Keratinocyte (primary cell): ENCODE data around the gene ALDH6A1. TPM values are rescaled to one million over a fixed set of nuclear protein-coding genes. Genes with fewer than 3 reads are reported as not detected.

Experiments
- DNase-seq: peaks from one replicate; pipeline ENCODE4 v3.0.0-alpha.2; 2011; ENCODE audit warnings: low read depth, missing footprints, low spot score
- FAIRE-seq: peaks from 2 replicates; lab custom pipeline; 2011; peaks lifted over from hg19 to GRCh38; lab: Jason Lieb, UNC
- H2AFZ ChIP-seq: 2 replicates; pipeline ENCODE4 v1.6.0; 2012; ENCODE audit warnings: low read length, control low read depth, inconsistent platforms; ENCODE audit not compliant: control insufficient read depth
- H3K27ac ChIP-seq: 2 replicates; pipeline ENCODE4 v1.5.1; 2011; ENCODE audit warnings: low read length; ENCODE audit not compliant: control insufficient read depth, insufficient read depth
- H3K27me3 ChIP-seq: 3 replicates; pipeline ENCODE4 v1.6.0; 2011; ENCODE audit warnings: low read length; ENCODE audit not compliant: control insufficient read depth, insufficient read depth; ENCODE audit errors: extremely low read depth
- H3K36me3 ChIP-seq, 2 experiments: 2 replicates in 1 of 2; 3 replicates in 1 of 2; pipeline ENCODE4 v1.5.1; 2011; ENCODE audit warnings: low read length in 2 of 2, mild to moderate bottlenecking in 1 of 2; ENCODE audit not compliant: control insufficient read depth in 2 of 2, insufficient read depth in 2 of 2; ENCODE audit errors: extremely low read depth in 1 of 2
- H3K4me1 ChIP-seq: 3 replicates; pipeline ENCODE4 v1.5.1; 2011; ENCODE audit warnings: low read length; ENCODE audit not compliant: control insufficient read depth, insufficient read depth; ENCODE audit errors: extremely low read depth
- H3K4me2 ChIP-seq: 3 replicates; pipeline ENCODE4 v1.6.0; 2011; ENCODE audit warnings: low read depth, low read length; ENCODE audit not compliant: control insufficient read depth, insufficient read depth; ENCODE audit errors: extremely low read depth
- H3K4me3 ChIP-seq, 3 experiments: fragments of 200-600 bp in 1 of 3; sonication (generic) in 1 of 3; 2 replicates in 2 of 3; 3 replicates in 1 of 3; pipeline ENCODE4 v1.5.1; 2011 to 2016; ENCODE audit warnings: low read length in 3 of 3, mild to moderate bottlenecking in 3 of 3, control low read depth in 2 of 3, inconsistent platforms in 1 of 3, low read depth in 1 of 3, mixed read lengths in 1 of 3, mixed run types in 1 of 3, moderate library complexity in 1 of 3; ENCODE audit not compliant: control insufficient read depth in 2 of 3, insufficient read depth in 2 of 3; ENCODE audit errors: extremely low read depth in 1 of 3
- H3K79me2 ChIP-seq: 2 replicates; pipeline ENCODE4 v1.6.0; 2012; ENCODE audit warnings: low read length; ENCODE audit not compliant: control insufficient read depth, insufficient read depth
- H3K9ac ChIP-seq: 3 replicates; pipeline ENCODE4 v1.6.0; 2011; ENCODE audit warnings: low read length; ENCODE audit not compliant: control insufficient read depth, insufficient read depth; ENCODE audit errors: extremely low read depth
- H3K9me1 ChIP-seq: 3 replicates; pipeline ENCODE4 v1.6.0; 2011; ENCODE audit warnings: low read length; ENCODE audit not compliant: control insufficient read depth, insufficient read depth; ENCODE audit errors: extremely low read depth
- H3K9me3 ChIP-seq: 2 replicates; pipeline ENCODE4 v1.5.1; 2012; ENCODE audit warnings: low read depth, low read length; ENCODE audit not compliant: control insufficient read depth
- H4K20me1 ChIP-seq: 3 replicates; pipeline ENCODE4 v1.6.0; 2011; ENCODE audit warnings: low read length; ENCODE audit not compliant: control insufficient read depth, insufficient read depth; ENCODE audit errors: extremely low read depth
- CTCF ChIP-seq, 3 experiments: IDR thresholded peaks in 1 of 3; conservative IDR thresholded peaks in 1 of 3; optimal IDR thresholded peaks in 1 of 3; 2 replicates in 2 of 3; 3 replicates in 1 of 3; pipeline versions ENCODE3 to v1.5.1; 2011; ENCODE audit warnings: low read length in 3 of 3, mild to moderate bottlenecking in 3 of 3, moderate library complexity in 2 of 3, control low read depth in 1 of 3, inconsistent platforms in 1 of 3; ENCODE audit not compliant: insufficient read depth in 2 of 3; ENCODE audit errors: extremely low read depth in 1 of 3
- EZH2 ChIP-seq: IDR thresholded peaks from one replicate; pipeline ENCODE4 v1.6.1; 2012; ENCODE audit warnings: inconsistent platforms, mild to moderate bottlenecking, low read length, moderate library complexity
- dilution Hi-C: fragments of 300-500 bp; cut with MboI; formaldehyde crosslinking; loops from one replicate; pipeline ENCODE4 v1.7.0; 2020; ENCODE audit warnings: low sequenced_read_pairs; ENCODE audit not compliant: extremely low pct_ligation_motif_present
- polyA plus RNA-seq, 5 experiments: library from polyadenylated mRNA; depleted of rRNA in 3 of 5; stranded (reverse) in 3 of 5; stranded (forward) in 1 of 5; unstranded in 1 of 5; fragments of >200 nt; gene quantifications; 1 replicate in 1 of 5; 2 replicates in 3 of 5; 3 replicates in 1 of 5; pipeline versions ENCODE4 v1.2.1 to v1.2.3, GENCODE V29; 2011 to 2012; ENCODE audit warnings: missing spikeins in 2 of 5, low read depth in 1 of 5, low replicate concordance in 1 of 5

The ALDH6A1 gene
- polyA plus RNA-seq, 1 donor (not counting 4 experiments of a cell fraction or from before 2014, with no cell fraction given), result 8.0 TPM

GRCh38 chr14:74083784-74084276, 423 bp downstream of the ALDH6A1 start:
- H3K4me3 ChIP-seq, result peak overlapping the region; percentile 55 to 98 (median 89)
- H2AFZ ChIP-seq, result peak overlapping the region; percentile 99
- no peaks in the 10 kb centered on the region for H3K36me3 ChIP-seq
- H3K79me2 ChIP-seq, result peaks cover 3% of the 10 kb centered on the region
- H3K9me1 ChIP-seq, result no peaks in the 10 kb centered on the region
- H3K9ac ChIP-seq, result peak overlapping the region; percentile 92
- dilution Hi-C loops, result no loop called here
- H3K27ac ChIP-seq, result peak overlapping the region; percentile 80
- TF ChIP-seq EZH2 (no peak), CTCF (optimal IDR thresholded peaks at IDR 0.05 in 1 of 3, IDR thresholded peaks at IDR 0.05 in 1 of 3, conservative IDR thresholded peaks at IDR 0.05 in 1 of 3; ENCODE audit: extremely low read depth in 1 of 3, insufficient read depth in 2 of 3, low read length in 3 of 3) (no peak)
- H4K20me1 ChIP-seq, result no peaks in the 10 kb centered on the region
- H3K27me3 ChIP-seq, result no peaks in the 10 kb centered on the region
- FAIRE-seq (no peak), DNase-seq (no peak)
- peak overlapping the region; percentile 88 for H3K4me2 ChIP-seq
- H3K9me3 ChIP-seq, result no peaks in the 10 kb centered on the region
- peaks cover 14% of the 10 kb centered on the region for H3K4me1 ChIP-seq

GRCh38 chr14:74083161-74083560, 1.1 kb downstream of the ALDH6A1 start:
- H3K9me3 ChIP-seq, result no peaks in the 10 kb centered on the region
- H3K36me3 ChIP-seq, result no peaks in the 10 kb centered on the region
- no peak for FAIRE-seq
- peaks cover 3% of the 10 kb centered on the region for H3K79me2 ChIP-seq
- H3K4me3 ChIP-seq, result peak overlapping the region in 2 of 3 experiments; percentile 89 to 98
- no peaks in the 10 kb centered on the region for H3K27me3 ChIP-seq
- dilution Hi-C loops, result no loop called here
- no peak for DNase-seq
- no peak overlapping the region for H3K27ac ChIP-seq
- peak overlapping the region; percentile 99 for H2AFZ ChIP-seq
- H3K9ac ChIP-seq, result peak overlapping the region; percentile 92
- H4K20me1 ChIP-seq, result no peaks in the 10 kb centered on the region
- no peaks in the 10 kb centered on the region for H3K9me1 ChIP-seq
- no peak for TF ChIP-seq EZH2
- no peak for TF ChIP-seq CTCF (optimal IDR thresholded peaks at IDR 0.05 in 1 of 3, IDR thresholded peaks at IDR 0.05 in 1 of 3, conservative IDR thresholded peaks at IDR 0.05 in 1 of 3; ENCODE audit: extremely low read depth in 1 of 3, insufficient read depth in 2 of 3, low read length in 3 of 3)
- peaks cover 14% of the 10 kb centered on the region for H3K4me1 ChIP-seq
- peak overlapping the region; percentile 88 for H3K4me2 ChIP-seq
